ACC112 (cell line): ENCODE data around the gene CASZ1.

Experiments
- H2AFZ ChIP-seq: fragments of 200-600 bp; sonication (generic); one replicate; pipeline ENCODE4 v1.6.0; 2017; ENCODE audit warnings: antibody characterized with exemption, low read length; ENCODE audit not compliant: unreplicated experiment
- H3K27ac ChIP-seq: fragments of 200-600 bp; sonication (generic); 2 replicates; pipeline ENCODE4 v1.5.1; 2014; ENCODE audit warnings: low read depth, mild to moderate bottlenecking, antibody characterized with exemption, low read length, moderate library complexity
- H3K27me3 ChIP-seq: fragments of 200-600 bp; sonication (generic); 2 replicates; pipeline ENCODE4 v1.6.1; 2014; ENCODE audit warnings: mild to moderate bottlenecking, antibody characterized with exemption, low read length, moderate library complexity, mixed read lengths; ENCODE audit not compliant: insufficient read depth
- H3K36me3 ChIP-seq: fragments of 200-600 bp; sonication (generic); 2 replicates; pipeline ENCODE4 v1.6.1; 2016; ENCODE audit warnings: mild to moderate bottlenecking, antibody characterized with exemption, low read length, moderate library complexity, mixed read lengths; ENCODE audit not compliant: insufficient read depth
- H3K4me1 ChIP-seq: fragments of 200-600 bp; sonication (generic); one replicate; pipeline ENCODE4 v1.6.1; 2016; ENCODE audit warnings: low read length, mixed read lengths; ENCODE audit not compliant: insufficient read depth, unreplicated experiment, control insufficient read depth
- H3K4me3 ChIP-seq: fragments of 200-600 bp; sonication (generic); 2 replicates; pipeline ENCODE4 v1.5.1; 2014; ENCODE audit warnings: mild to moderate bottlenecking, low read depth, low read length
- H3K79me2 ChIP-seq: fragments of 200-600 bp; sonication (generic); one replicate; pipeline ENCODE4 v1.6.0; 2016; ENCODE audit warnings: low read length; ENCODE audit not compliant: control insufficient read depth, unreplicated experiment, insufficient read depth

CASZ1 gene

DNA sequence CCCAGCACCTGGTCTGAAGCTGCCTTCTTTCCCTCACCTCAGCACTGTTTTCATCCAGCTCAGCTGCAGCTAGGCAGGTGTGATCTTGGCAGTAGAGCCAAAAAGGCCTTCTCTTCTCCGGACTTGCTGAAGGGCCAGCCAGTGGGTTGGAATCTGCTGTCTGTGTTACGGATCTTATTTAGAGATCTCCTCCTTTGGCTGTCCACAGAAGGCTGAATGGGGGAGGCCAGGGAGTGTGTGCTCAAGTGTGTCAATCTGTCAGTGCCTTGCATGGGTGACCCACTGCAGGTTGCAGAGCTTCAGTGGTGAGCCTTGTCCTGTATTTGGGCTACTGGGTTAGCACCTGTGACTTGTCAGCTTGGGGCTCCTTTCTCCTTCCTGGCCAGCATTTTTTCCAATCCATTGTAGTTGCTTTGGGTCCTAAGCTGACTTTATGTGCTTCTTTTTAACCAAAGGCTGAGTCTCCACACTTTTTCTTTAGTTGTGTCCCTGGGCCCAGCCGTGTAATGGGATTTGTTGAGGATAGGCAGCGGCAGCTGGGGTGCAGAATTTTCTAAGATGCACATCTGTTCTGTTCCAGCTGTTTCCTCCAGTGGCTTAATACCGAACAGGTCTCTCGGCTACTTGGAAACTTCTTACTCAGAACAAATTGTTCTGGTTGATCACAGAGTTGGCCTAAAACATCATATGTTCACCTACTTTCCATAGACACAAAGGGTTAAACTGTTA lies 194.9 kb downstream of the CASZ1 start:
- H3K4me3 ChIP-seq: no peak overlapping the region
- no peaks in the 10 kb centered on the region for H3K79me2 ChIP-seq
- no peak overlapping the region for H3K27ac ChIP-seq
- H3K36me3 ChIP-seq: no peaks in the 10 kb centered on the region; the same call in 1 of the 2 replicates
- H3K27me3 ChIP-seq: no peaks in the 10 kb centered on the region
- H2AFZ ChIP-seq: no peak overlapping the region
- H3K4me1 ChIP-seq: peaks cover 14% of the 10 kb centered on the region

DNA sequence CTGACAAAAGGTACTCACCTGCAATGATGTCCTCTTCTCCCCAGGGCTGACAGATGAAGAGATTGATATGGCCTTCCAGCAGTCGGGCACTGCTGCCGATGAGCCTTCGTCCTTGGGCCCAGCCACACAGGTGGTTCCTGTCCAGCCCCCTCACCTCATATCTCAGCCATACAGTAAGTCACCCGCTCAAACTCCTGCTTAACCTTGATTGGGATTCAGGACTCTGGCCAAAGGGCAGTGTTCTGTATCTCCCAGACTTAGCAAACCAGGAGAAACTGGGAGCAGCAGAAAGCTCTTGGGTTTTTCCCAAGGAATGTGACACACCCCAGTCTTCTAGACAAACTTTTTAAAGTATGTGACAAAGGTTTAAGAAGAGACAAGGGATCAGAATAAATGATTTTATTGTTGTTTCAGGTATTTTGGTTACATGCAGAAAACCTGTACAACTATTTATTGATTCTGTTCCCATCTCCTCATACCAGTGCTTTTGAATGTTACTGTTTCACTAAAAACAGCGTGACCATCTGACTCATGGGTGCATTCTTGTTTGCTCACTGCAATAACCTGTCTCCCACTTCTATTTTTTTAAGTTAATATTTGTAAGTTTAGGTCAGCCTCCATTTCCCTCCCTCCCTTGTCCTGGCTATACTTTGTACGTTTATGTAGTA lies 197.1 kb downstream of the CASZ1 start:
- H3K27me3 ChIP-seq: no peaks in the 10 kb centered on the region
- H3K79me2 ChIP-seq: no peaks in the 10 kb centered on the region
- H2AFZ ChIP-seq: peak overlapping the region; percentile 12
- H3K36me3 ChIP-seq: no peaks in the 10 kb centered on the region; the same call in 1 of the 2 replicates
- peak overlapping the region; percentile 78 for H3K27ac ChIP-seq
- H3K4me3 ChIP-seq: peak overlapping the region; percentile 11; the same call in 1 of the 2 replicates
- peaks cover 14% of the 10 kb centered on the region for H3K4me1 ChIP-seq

- H3K79me2 ChIP-seq: no peaks in the 10 kb centered on the region
- H3K36me3 ChIP-seq: no peaks in the 10 kb centered on the region; the same call in 1 of the 2 replicates
- H3K4me1 ChIP-seq: peaks cover 14% of the 10 kb centered on the region
- no peak overlapping the region for H3K27ac ChIP-seq
- H3K27me3 ChIP-seq: no peaks in the 10 kb centered on the region
- no peak overlapping the region for H3K4me3 ChIP-seq
- no peak overlapping the region for H2AFZ ChIP-seq
Measured at GRCh38 chr1:10598389-10598702, 198.1 kb downstream of the CASZ1 start.

DNA sequence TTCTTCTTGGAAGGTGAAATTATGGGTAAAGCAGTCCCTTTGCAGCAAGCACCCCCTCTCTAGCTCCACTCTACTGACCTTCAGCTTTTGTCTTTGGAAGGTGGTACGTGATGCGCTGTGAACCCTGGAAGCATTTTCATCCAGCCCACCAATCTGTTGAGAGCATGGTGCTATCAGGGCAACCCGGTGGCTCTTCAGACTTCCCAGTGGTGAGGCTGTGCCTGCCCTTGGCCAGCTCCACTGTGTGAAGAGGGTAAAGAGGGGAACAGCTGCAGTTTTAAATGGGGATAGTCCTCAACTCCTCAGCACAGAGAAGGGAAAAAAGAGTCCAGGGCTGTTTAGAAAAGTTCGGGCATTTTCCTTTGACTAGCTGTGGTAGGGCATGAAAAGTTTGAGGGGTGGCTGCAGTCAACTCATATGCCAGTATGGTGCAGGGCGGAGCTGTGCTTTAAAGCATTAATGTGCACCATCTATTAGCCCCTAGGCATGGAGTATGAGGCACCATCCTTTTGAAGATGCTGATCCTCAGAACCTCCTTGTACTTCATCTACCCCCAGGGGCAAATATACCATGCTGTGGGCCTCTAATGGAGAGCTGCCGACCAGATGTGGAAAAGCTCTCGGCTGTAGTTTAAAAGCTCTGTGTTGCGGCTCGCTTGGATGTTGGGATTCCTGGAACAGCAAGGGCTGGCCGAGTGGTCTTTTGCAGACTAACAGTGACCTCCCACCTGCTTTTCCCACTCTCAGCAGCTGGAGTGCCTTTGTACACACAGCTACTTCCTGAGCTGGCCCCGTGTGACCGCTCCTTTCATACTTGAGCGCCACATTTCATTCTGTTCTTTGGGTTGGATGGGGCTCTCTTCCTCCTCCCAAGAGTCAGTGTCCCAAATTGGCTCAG lies 198.7 kb downstream of the CASZ1 start:
- H3K36me3 ChIP-seq: no peaks in the 10 kb centered on the region; the same call in 1 of the 2 replicates
- H3K79me2 ChIP-seq: no peaks in the 10 kb centered on the region
- H3K27me3 ChIP-seq: no peaks in the 10 kb centered on the region
- no peak overlapping the region for H3K4me3 ChIP-seq
- H3K27ac ChIP-seq: no peak overlapping the region
- no peak overlapping the region for H2AFZ ChIP-seq
- peaks cover 14% of the 10 kb centered on the region for H3K4me1 ChIP-seq

GRCh38 chr1:10596780-10597179 lies 199.7 kb downstream of the CASZ1 start:
- Histone ChIP-seq H3K36me3 (no peaks in the 10 kb centered on the region; the same call in 1 of the 2 replicates), H3K4me3 (no peak overlapping the region), H2AFZ (no peak overlapping the region), H3K27ac (no peak overlapping the region), H3K79me2 (no peaks in the 10 kb centered on the region), H3K4me1 (peaks cover 14% of the 10 kb centered on the region), H3K27me3 (no peaks in the 10 kb centered on the region)

GRCh38 chr1:10594595-10595223 lies 201.7 kb downstream of the CASZ1 start:
- Histone ChIP-seq H3K27me3 (no peaks in the 10 kb centered on the region), H3K79me2 (no peaks in the 10 kb centered on the region), H3K36me3 (no peaks in the 10 kb centered on the region), H3K27ac (no peak overlapping the region), H3K4me1 (peaks cover 10% of the 10 kb centered on the region), H2AFZ (no peak overlapping the region), H3K4me3 (no peak overlapping the region)

DNA sequence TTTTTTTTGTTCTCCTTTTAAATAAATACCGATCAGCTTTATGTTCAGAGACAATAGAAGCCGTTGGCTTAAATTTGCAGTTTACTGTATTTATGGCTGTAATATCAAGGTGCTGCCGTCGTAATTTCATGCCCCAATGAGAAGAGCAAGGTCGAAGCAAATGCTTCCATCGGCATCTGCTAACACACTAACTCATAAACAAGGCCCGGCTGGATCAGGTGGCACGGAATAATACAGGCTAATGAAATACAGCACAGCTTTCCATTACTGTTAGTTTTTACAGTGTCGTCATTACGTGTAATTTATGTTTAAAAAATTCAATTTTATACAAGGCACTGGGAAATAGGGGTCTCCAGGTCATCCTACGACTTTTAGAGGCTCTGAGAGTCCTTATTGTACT lies 202.7 kb downstream of the CASZ1 start:
- Histone ChIP-seq H3K4me3 (no peak overlapping the region), H3K36me3 (no peaks in the 10 kb centered on the region), H2AFZ (no peak overlapping the region), H3K27me3 (no peaks in the 10 kb centered on the region), H3K4me1 (peaks cover under 1% of the 10 kb centered on the region), H3K79me2 (no peaks in the 10 kb centered on the region), H3K27ac (no peak overlapping the region)

DNA sequence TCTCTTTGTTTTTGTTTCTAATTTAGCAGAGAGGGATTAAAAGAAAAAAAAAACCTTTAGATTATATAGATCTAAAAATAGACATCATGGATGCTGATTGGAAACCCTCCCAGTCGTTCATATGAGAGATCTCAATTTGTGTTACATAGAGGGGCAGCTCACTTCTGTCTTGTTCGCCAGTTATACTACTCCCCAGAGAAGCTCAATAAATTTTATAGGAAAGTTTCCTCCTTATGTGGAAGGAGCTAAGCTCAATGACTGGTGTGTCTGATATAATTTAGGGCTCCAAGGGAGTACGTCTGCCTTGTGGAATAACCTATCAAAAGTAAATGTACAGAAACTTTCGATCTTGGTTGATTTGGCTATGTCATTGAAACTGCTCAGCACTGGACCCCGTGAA lies 204.1 kb downstream of the CASZ1 start:
- Histone ChIP-seq H3K27me3 (no peaks in the 10 kb centered on the region), H3K79me2 (no peaks in the 10 kb centered on the region), H2AFZ (no peak overlapping the region), H3K4me3 (no peak overlapping the region), H3K4me1 (no peaks in the 10 kb centered on the region), H3K27ac (no peak overlapping the region), H3K36me3 (no peaks in the 10 kb centered on the region)

DNA sequence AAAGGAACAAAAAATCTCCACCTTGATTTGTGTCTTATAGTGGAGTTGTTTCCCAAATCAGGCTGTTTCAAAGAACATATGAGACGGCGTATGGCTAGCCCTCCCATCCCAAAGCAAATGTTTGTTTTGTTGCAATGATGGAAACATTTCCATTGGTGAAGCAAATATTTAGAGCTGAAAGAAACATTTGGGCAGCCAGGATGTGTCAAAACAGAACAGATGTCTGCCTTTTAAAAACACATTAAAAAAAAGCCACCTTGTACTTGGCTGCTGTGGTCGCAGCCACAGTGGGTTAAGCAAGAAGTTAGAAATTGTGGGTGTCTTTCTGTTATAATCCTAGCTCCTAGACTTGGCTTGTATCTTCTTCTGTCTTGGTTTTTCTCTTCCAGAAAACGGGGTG lies 205.4 kb downstream of the CASZ1 start:
- Histone ChIP-seq H3K4me1 (no peaks in the 10 kb centered on the region), H3K36me3 (no peaks in the 10 kb centered on the region), H2AFZ (no peak overlapping the region), H3K4me3 (no peak overlapping the region), H3K79me2 (no peaks in the 10 kb centered on the region), H3K27ac (no peak overlapping the region), H3K27me3 (no peaks in the 10 kb centered on the region)

- Histone ChIP-seq H3K27me3 (no peaks in the 10 kb centered on the region), H3K79me2 (no peaks in the 10 kb centered on the region), H3K4me3 (no peak overlapping the region), H2AFZ (no peak overlapping the region), H3K4me1 (no peaks in the 10 kb centered on the region), H3K36me3 (no peaks in the 10 kb centered on the region), H3K27ac (no peak overlapping the region)
Measured at GRCh38 chr1:10589074-10589473, 207.4 kb downstream of the CASZ1 start.
